Subcutaneous abdominal adipose tissue (tissue), 5 donors: ENCODE measurements around the gene GLTP.
"Not testable (repeated sequence)": the region's sequence is repeated elsewhere in the genome, so short reads cannot be mapped to it uniquely, and the experiment has no call there.

Experiments
- H3K27ac ChIP-seq: one replicate; pipeline ENCODE4 v1.7.0; 2013; ENCODE audit warnings: low read depth, mild to moderate bottlenecking, inconsistent platforms, low read length, moderate library complexity
- H3K27me3 ChIP-seq, 5 donors: one replicate each; pipeline ENCODE4 v1.7.0; 2013; ENCODE audit warnings: low read length in 5 of 5, inconsistent platforms in 1 of 5; ENCODE audit not compliant: control insufficient read depth in 5 of 5, insufficient read depth in 4 of 5
- H3K36me3 ChIP-seq, 5 donors: one replicate each; pipeline ENCODE4 v1.7.0; 2013; ENCODE audit warnings: low read length in 5 of 5; ENCODE audit not compliant: control insufficient read depth in 5 of 5, insufficient read depth in 5 of 5
- H3K4me1 ChIP-seq, 5 donors: one replicate each; pipeline ENCODE4 v1.7.0; 2013; ENCODE audit warnings: low read length in 5 of 5, mild to moderate bottlenecking in 3 of 5, moderate library complexity in 1 of 5; ENCODE audit not compliant: control insufficient read depth in 5 of 5, insufficient read depth in 5 of 5
- H3K4me3 ChIP-seq, 5 donors: one replicate each; pipeline ENCODE4 v1.7.0; 2013; ENCODE audit warnings: low read length in 5 of 5, low read depth in 1 of 5
- H3K9ac ChIP-seq, 5 donors: one replicate each; pipeline ENCODE4 v1.7.0; 2013; ENCODE audit warnings: low read length in 5 of 5, mild to moderate bottlenecking in 4 of 5, moderate library complexity in 3 of 5
- H3K9me3 ChIP-seq, 5 donors: one replicate each; pipeline ENCODE4 v1.7.0; 2013; ENCODE audit warnings: low read length in 5 of 5; ENCODE audit not compliant: control insufficient read depth in 5 of 5
- donor health status: healthy.
- donor health status: healthy.
- donor health status: healthy.
- donor health status: healthy.
- donor health status: healthy.

The GLTP gene

DNA sequence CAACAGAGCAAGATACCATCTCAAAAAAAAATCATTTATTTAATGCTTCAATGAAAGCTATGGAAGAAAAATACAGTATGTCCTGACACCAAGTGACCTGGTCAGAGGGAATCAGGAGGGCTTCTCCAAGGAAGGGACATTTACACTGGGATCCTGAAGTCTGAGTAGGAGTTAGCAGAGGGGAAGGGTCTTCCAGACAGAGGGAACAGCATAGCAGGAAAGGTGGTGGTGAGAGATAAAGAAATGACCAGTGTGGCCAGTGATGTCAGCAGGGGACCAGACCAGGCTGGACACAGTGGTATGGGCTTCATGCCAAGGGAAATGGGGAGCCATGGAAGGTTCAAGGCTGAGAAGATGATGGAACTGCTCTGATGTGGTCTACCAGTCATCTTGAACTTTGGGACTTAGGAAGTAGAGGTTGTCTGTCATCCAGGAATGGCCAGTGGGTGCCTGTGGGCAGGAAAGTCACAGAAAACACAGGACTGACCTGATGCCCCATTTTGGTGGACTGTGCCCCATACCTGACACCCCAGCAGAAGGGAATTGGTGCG lies 11.9 kb upstream of the GLTP start:
- no peak overlapping the region for H3K4me3 ChIP-seq
- no peak overlapping the region for H3K27ac ChIP-seq
- H3K9me3 ChIP-seq = no peaks in the 10 kb centered on the region
- H3K27me3 ChIP-seq = peaks cover 0 to 8% (median 4%) of the 10 kb centered on the region in 5 donors
- no peaks in the 10 kb centered on the region for H3K36me3 ChIP-seq
- H3K4me1 ChIP-seq = peaks cover 0 to 23% (median 15%) of the 10 kb centered on the region in 5 donors
- no peak overlapping the region for H3K9ac ChIP-seq

DNA sequence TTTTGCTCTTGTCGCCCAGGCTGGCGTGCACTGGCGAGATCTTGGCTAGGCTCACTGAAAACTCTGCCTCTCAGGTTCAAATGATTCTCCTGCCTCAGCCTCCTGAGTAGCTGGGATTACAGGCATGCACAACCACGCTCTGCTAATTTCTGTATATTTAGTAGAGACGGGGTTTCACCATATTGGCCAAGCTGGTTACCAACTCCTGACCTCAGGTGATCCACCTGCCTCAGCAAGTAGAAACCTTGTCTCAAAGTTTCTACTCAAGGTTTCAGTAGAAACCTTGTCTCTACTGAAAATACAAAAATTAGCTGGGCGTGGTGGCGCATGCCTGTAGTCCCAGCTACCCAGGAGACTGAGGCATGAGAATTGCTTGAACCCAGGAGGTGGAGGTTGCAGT lies 11.4 kb upstream of the GLTP start:
- peaks cover 0 to 23% (median 15%) of the 10 kb centered on the region in 5 donors for H3K4me1 ChIP-seq
- not testable (repeated sequence) for H3K36me3 ChIP-seq, H3K4me3 ChIP-seq, H3K9me3 ChIP-seq, H3K9ac ChIP-seq, H3K27me3 ChIP-seq, H3K27ac ChIP-seq

DNA sequence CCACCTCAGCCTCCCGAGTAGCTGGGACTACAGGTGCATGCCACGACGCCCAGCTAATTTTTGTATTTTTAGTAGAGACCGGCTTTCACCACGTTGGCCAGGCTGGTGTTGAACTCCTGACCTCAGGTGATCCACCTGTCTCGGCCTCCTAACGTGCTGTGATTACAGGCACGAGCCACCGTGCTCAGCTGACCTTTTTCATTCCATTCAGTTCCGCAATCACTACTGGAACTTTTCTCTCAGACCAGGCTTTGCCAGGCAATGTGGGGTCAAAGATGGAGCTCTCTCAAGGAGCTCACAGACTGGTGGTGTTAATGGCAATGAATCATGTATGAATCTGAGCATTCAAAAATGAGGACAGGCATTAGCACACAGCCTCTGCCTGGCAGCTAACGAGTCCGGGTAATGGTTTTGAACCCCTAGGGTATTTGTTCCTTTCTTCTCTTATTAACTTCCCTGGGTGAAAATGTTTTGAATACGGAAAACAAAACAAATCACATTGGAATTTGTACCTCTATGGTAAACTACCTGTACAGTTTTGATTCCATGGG lies 10.4 kb upstream of the GLTP start:
- Histone ChIP-seq H3K9me3 (no peaks in the 10 kb centered on the region), H3K36me3 (no peaks in the 10 kb centered on the region), H3K4me3 (no peak overlapping the region), H3K27me3 (peaks cover 0 to 8% (median 4%) of the 10 kb centered on the region in 5 donors), H3K27ac (no peak overlapping the region), H3K9ac (no peak overlapping the region), H3K4me1 (peaks cover 0 to 23% (median 15%) of the 10 kb centered on the region in 5 donors)

DNA sequence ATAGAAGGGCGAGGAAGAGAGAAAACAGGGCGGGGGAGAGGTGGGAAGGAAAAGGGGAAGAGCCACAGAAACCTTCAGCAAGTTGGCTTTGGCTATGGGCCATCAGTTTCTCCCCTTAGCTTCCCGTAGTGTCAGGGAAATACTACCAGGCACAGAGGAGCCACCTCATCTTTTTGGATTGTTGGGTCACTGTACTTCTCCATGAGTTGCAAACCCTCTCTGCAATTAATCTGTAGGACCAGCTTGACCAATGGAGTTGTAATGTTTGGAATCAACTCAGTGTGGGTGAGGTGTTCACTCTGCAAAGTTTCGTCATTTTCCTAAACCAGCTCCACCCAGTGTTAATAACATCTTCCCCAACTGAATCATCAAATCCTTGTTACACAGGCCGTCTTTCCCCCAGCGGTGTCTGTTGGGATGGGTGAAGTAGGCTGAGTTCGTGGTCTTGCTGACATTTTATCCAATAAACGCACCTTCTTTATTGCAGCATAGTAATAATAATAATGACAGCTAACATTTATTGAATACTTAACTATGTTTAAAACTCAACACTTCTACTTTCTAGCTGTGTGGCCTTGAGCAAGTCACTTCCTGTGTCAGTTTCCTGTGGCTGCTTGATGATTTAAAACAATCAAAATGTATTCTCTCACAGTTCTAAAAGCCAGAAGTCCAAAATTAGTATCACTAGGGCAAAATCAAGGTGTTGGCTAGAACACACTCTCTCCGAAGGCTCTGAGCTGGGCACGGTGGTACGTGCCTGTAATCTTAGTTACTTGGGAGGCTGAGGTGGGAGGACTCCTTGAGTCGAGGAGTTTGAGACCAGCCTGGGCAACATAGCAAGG lies 8.1 kb upstream of the GLTP start:
- Histone ChIP-seq H3K36me3 (no peaks in the 10 kb centered on the region), H3K27ac (peak overlapping the region; percentile 41), H3K4me1 (peaks cover 0 to 23% (median 15%) of the 10 kb centered on the region in 5 donors), H3K9ac (peak overlapping the region in 1 of 5 donors; percentile 39), H3K9me3 (no peaks in the 10 kb centered on the region), H3K27me3 (peaks cover 0 to 8% (median 4%) of the 10 kb centered on the region in 5 donors), H3K4me3 (peak overlapping the region in 1 of 5 donors; percentile 7)

DNA sequence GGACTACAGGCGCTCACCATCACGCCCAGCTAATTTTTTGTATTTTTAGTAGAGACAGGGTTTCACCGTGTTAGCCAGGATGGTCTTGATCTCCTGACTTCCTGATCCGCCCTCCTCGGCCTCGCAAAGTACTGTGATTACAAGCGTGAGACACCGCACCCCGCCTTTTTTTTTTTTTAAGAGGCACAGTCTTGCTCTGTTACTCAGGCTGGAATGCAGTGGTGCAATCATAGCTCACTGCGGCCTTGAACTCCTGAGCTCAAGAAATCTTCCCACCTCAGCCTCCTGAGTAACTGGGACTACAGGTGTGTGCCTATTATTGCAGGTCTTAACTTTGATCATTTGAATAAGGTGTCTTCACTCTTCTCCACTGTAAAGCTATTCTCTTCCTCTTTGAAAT lies 5.3 kb upstream of the GLTP start:
- Histone ChIP-seq H3K36me3 (no peaks in the 10 kb centered on the region), H3K27me3 (peaks cover 0 to 3% (median 0%) of the 10 kb centered on the region in 5 donors), H3K27ac (no peak overlapping the region), H3K9me3 (no peaks in the 10 kb centered on the region), H3K4me1 (peaks cover 3 to 29% (median 20%) of the 10 kb centered on the region in 5 donors), H3K4me3 (no peak overlapping the region), H3K9ac (no peak overlapping the region)

DNA sequence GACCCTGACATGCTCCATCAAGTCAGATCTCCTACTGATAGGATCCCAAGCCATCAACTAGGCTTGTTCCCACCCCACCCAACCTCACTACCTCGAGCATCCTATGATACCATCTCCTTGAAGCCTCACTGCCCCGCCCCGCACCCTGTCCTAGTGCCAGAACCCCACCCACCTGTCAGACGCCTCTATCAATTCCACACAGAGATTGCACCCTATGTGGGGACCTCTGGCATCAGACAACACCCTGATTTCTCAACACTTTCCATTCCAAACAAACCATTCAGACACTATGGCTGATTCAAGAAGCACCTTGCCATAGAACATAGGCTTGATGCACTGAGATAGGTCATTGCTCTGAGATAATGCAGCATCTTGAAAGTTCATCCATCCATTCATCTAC lies 3.1 kb upstream of the GLTP start:
- Histone ChIP-seq H3K27ac (no peak overlapping the region), H3K36me3 (no peaks in the 10 kb centered on the region), H3K4me1 (peaks cover 10 to 33% (median 28%) of the 10 kb centered on the region in 5 donors), H3K9ac (no peak overlapping the region), H3K9me3 (no peaks in the 10 kb centered on the region), H3K27me3 (peaks cover 0 to 2% (median 0%) of the 10 kb centered on the region in 5 donors), H3K4me3 (no peak overlapping the region)

DNA sequence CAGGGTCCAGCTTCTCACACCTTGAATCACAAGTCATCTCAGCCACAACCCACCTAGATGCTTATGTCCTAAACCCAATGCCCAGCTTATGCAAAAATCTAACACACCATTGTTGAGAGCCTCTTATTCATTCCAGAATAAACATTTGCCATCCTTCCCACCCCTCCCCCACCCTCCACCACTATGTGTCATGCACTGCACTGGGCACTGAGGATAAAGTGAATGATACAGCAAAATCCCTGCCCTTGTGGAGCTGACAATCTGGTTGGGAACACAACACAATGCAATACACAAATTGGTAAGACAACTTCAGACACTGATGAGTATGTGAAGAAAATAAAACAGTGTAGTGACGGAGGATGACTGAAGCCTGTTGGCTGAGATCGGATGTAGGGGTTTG lies 1.4 kb upstream of the GLTP start:
- Histone ChIP-seq H3K27me3 (peaks cover 0 to 2% (median 0%) of the 10 kb centered on the region in 5 donors), H3K4me3 (no peak overlapping the region), H3K27ac (no peak overlapping the region)

DNA sequence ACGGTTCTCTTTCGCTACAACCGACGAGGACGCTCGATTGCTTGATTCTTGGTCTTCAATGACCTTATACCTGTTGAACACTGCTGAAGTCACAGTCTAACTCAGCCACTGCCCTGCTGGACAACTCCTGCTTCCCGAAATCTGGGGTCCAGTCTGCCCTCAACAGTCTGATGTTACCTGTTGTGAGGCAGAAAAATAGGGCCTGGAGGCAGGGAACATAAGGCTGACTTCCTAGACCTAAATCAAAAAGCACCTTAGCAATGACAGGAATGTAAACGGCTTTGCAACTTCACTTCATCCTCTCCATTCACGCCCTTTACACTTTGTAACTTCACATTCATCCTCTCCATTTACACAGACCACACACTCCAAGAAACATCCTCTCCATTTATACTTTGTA lies 597 bp upstream of the GLTP start:
- no peaks in the 10 kb centered on the region for H3K9me3 ChIP-seq
- H3K4me3 ChIP-seq = peak overlapping the region; percentile 62 to 71 (median 70)
- H3K4me1 ChIP-seq = peaks cover 7 to 31% (median 24%) of the 10 kb centered on the region in 5 donors
- H3K27me3 ChIP-seq = no peaks in the 10 kb centered on the region
- H3K9ac ChIP-seq = peak overlapping the region in 4 of 5 donors; percentile 70 to 85 (median 76)
- H3K27ac ChIP-seq = no peak overlapping the region
- no peaks in the 10 kb centered on the region for H3K36me3 ChIP-seq

More for the DNA sequence above, 1.4 kb upstream of the GLTP start:
- no peaks in the 10 kb centered on the region for H3K36me3 ChIP-seq
- peaks cover 7 to 31% (median 24%) of the 10 kb centered on the region in 5 donors for H3K4me1 ChIP-seq
- H3K9me3 ChIP-seq = no peaks in the 10 kb centered on the region
- no peak overlapping the region for H3K9ac ChIP-seq

DNA sequence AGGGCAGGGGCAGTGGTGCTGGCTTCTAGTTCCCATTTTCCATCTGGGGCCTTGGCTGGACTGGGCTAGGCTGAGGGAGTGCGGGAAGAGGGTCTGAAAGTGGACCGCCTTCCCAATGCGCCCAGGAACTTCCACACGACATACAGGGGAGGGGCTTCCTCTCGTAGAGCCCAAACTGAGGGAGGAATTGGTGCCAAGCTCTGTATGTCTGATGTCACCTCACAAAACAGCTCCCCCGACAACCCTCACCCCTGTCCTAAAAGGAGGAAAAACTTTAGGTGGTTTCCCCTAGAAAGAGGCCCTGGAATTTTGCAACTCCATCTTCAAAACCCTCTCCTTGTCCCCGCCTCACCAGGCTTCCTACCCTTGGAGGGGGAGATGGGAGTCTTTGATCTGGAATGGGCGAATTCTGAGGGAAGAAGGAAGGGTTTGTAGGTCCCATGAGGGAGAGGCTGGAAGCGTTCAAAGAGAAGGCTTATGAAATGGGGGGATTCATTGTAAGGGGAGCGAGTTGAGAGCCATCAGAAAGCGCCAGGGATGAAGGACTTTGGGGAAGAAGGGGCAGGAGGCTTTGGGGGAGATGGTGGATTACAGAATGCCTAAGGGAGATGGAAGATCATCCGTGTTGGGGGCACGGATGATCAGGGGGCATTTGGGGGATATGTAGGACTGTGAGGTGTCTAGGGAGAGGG lies 844 bp downstream of the GLTP start:
- no peaks in the 10 kb centered on the region for H3K36me3 ChIP-seq
- H3K9me3 ChIP-seq = no peaks in the 10 kb centered on the region
- peak overlapping the region; percentile 82 to 92 (median 87) for H3K4me3 ChIP-seq
- no peaks in the 10 kb centered on the region for H3K27me3 ChIP-seq
- peak overlapping the region; percentile 77 to 97 (median 91) for H3K9ac ChIP-seq
- H3K27ac ChIP-seq = peak overlapping the region; percentile 48
- H3K4me1 ChIP-seq = peaks cover 7 to 31% (median 24%) of the 10 kb centered on the region in 5 donors
